SK-N-SH treated with all-trans-retinoic acid at 6 μM for 48 hours (cell line): ENCODE data around the gene PARD3.

ENCODE experiments used
- ATAC-seq: fragments of 200-7000 bp; cut with Tn5 transposase; 3 replicates; pipeline ENCODE4 v1.9.1; 2020; ENCODE audit warnings: mild to moderate bottlenecking, moderate library complexity
- BACH2 ChIP-seq: fragments of 250-450 bp; sonication (Bioruptor Pico); IDR thresholded peaks from 2 replicates; pipeline ENCODE4 v1.9.0; 2021; ENCODE audit warnings: mild to moderate bottlenecking, borderline replicate concordance
- CSDC2 ChIP-seq: fragments of 250-450 bp; sonication (Bioruptor Pico); IDR thresholded peaks from 2 replicates; pipeline ENCODE4 v1.5.0; 2020; ENCODE audit warnings: mild to moderate bottlenecking, moderate library complexity
- CSRNP3 ChIP-seq: fragments of 250-450 bp; sonication (Bioruptor Pico); IDR thresholded peaks from 2 replicates; pipeline ENCODE4 v1.5.1; 2021; ENCODE audit warnings: mild to moderate bottlenecking, moderate library complexity
- ESRRG ChIP-seq: fragments of 250-450 bp; sonication (Bioruptor Pico); IDR thresholded peaks from 2 replicates; pipeline ENCODE4 v1.6.1; 2021; ENCODE audit warnings: mild to moderate bottlenecking
- GLIS3 ChIP-seq: fragments of 250-450 bp; sonication (Bioruptor Pico); IDR thresholded peaks from 2 replicates; pipeline ENCODE4 v1.5.0; 2020; ENCODE audit warnings: mild to moderate bottlenecking, moderate library complexity
- ISL1 ChIP-seq: fragments of 250-450 bp; sonication (Bioruptor Pico); IDR thresholded peaks from 2 replicates; pipeline ENCODE4 v2.1.2; 2022; ENCODE audit warnings: mild to moderate bottlenecking, moderate library complexity
- OSR1 ChIP-seq: fragments of 250-450 bp; sonication (Bioruptor Pico); IDR thresholded peaks from 2 replicates; pipeline ENCODE4 v1.8.0; 2022; ENCODE audit warnings: moderate library complexity, mild to moderate bottlenecking, inconsistent platforms
- PATZ1 ChIP-seq: fragments of 250-450 bp; sonication (Bioruptor Pico); IDR thresholded peaks from 2 replicates; pipeline ENCODE4 v1.8.0; 2020; ENCODE audit warnings: mild to moderate bottlenecking, moderate library complexity, borderline replicate concordance
- POU6F1 ChIP-seq: fragments of 250-450 bp; sonication (Bioruptor Pico); IDR thresholded peaks from 2 replicates; pipeline ENCODE4 v1.8.0; 2021; ENCODE audit warnings: low read depth, mild to moderate bottlenecking, moderate library complexity, borderline replicate concordance
- PPARA ChIP-seq: fragments of 250-450 bp; sonication (Bioruptor Pico); IDR thresholded peaks from 2 replicates; pipeline ENCODE4 v1.5.0; 2020; ENCODE audit warnings: mild to moderate bottlenecking, borderline replicate concordance
- RARB ChIP-seq: fragments of 250-450 bp; sonication (Bioruptor Pico); IDR thresholded peaks from 2 replicates; pipeline ENCODE4 v1.8.0; 2021; ENCODE audit warnings: mild to moderate bottlenecking, moderate library complexity
- SNAI2 ChIP-seq: fragments of 250-450 bp; sonication (Bioruptor Pico); IDR thresholded peaks from 2 replicates; pipeline ENCODE4 v1.5.0; 2020; ENCODE audit warnings: mild to moderate bottlenecking, moderate library complexity
- TCF4 ChIP-seq: fragments of 250-450 bp; sonication (Bioruptor Pico); IDR thresholded peaks from 2 replicates; pipeline ENCODE4 v1.8.0; 2021; ENCODE audit warnings: mild to moderate bottlenecking, moderate library complexity, borderline replicate concordance
- TOX ChIP-seq: fragments of 250-450 bp; sonication (Bioruptor Pico); IDR thresholded peaks from 2 replicates; pipeline ENCODE4 v1.8.0; 2021; ENCODE audit warnings: mild to moderate bottlenecking, moderate library complexity, borderline replicate concordance
- TSHZ2 ChIP-seq: fragments of 250-450 bp; sonication (Bioruptor Pico); IDR thresholded peaks from 2 replicates; pipeline ENCODE4 v1.5.0; 2020; ENCODE audit warnings: mild to moderate bottlenecking, moderate library complexity
- ZC3H10 ChIP-seq: fragments of 250-450 bp; sonication (Bioruptor Pico); IDR thresholded peaks from 2 replicates; pipeline ENCODE4 v1.5.1; 2021; ENCODE audit warnings: mild to moderate bottlenecking, moderate library complexity
- ZFP3 ChIP-seq: fragments of 250-450 bp; sonication (Bioruptor Pico); IDR thresholded peaks from 2 replicates; pipeline ENCODE4 v1.5.0; 2020; ENCODE audit warnings: mild to moderate bottlenecking, moderate library complexity
- ZFP30 ChIP-seq: fragments of 450-650 bp; formaldehyde crosslinking; IDR thresholded peaks from 2 replicates; pipeline ENCODE4 v1.5.0; 2022; ENCODE audit warnings: mild to moderate bottlenecking, moderate library complexity
- ZNF565 ChIP-seq: fragments of 450-650 bp; formaldehyde crosslinking; conservative IDR thresholded peaks from 2 replicates; pipeline ENCODE4 v1.5.0; 2020; ENCODE audit warnings: low read depth, mild to moderate bottlenecking, moderate library complexity
- ZNF70 ChIP-seq: fragments of 450-650 bp; formaldehyde crosslinking; IDR thresholded peaks from 2 replicates; pipeline ENCODE4 v1.5.0; 2020; ENCODE audit warnings: mild to moderate bottlenecking, moderate library complexity
- ZNF8 ChIP-seq: fragments of 450-650 bp; formaldehyde crosslinking; IDR thresholded peaks from 2 replicates; pipeline ENCODE4 v1.5.0; 2020; ENCODE audit warnings: mild to moderate bottlenecking, moderate library complexity

Gene PARD3

GRCh38 chr10:34650156-34650555, 164.9 kb downstream of the PARD3 start:
- TF ChIP-seq ZNF70 (CRISPR knock-in tag) (no peak), POU6F1 (CRISPR knock-in tag) (no peak), PPARA (no peak), TCF4 (CRISPR knock-in tag) (no peak), ZC3H10 (CRISPR knock-in tag) (no peak), GLIS3 (CRISPR knock-in tag) (no peak), ZFP3 (CRISPR knock-in tag) (no peak), ZNF8 (CRISPR knock-in tag) (no peak), SNAI2 (no peak), BACH2 (CRISPR knock-in tag) (no peak), RARB (CRISPR knock-in tag) (no peak), ESRRG (no peak), TSHZ2 (CRISPR knock-in tag) (no peak), PATZ1 (CRISPR knock-in tag) (no peak)
- ATAC-seq: no peak

GRCh38 chr10:34649385-34649784, 165.7 kb downstream of the PARD3 start:
- no peak for ATAC-seq
- no peak for TF ChIP-seq BACH2 (CRISPR knock-in tag)
- TF ChIP-seq CSRNP3 (CRISPR knock-in tag): no peak
- TF ChIP-seq ZNF8 (CRISPR knock-in tag): peak; percentile 64

GRCh38 chr10:34648919-34649318, 166.2 kb downstream of the PARD3 start:
- TF ChIP-seq CSDC2 (CRISPR knock-in tag) (no peak), ZNF565 (no peak), GLIS3 (CRISPR knock-in tag) (no peak), ZC3H10 (CRISPR knock-in tag) (no peak), PPARA (no peak), ISL1 (CRISPR knock-in tag) (no peak), ZFP3 (CRISPR knock-in tag) (no peak), TCF4 (CRISPR knock-in tag) (no peak), ZFP30 (CRISPR knock-in tag) (no peak), BACH2 (CRISPR knock-in tag) (no peak)
- TF ChIP-seq, all 23 proteins: peak for 0
- ATAC-seq: no peak

- TF ChIP-seq TOX: no peak
- no peak for TF ChIP-seq POU6F1 (CRISPR knock-in tag)
- no peak for TF ChIP-seq SNAI2
- no peak for TF ChIP-seq OSR1 (CRISPR knock-in tag)
- TF ChIP-seq ZFP30 (CRISPR knock-in tag): no peak
- no peak for TF ChIP-seq PPARA
- ATAC-seq: no peak
Measured at GRCh38 chr10:34647875-34648865, 166.9 kb downstream of the PARD3 start.
